Stimulated activated CD4-positive, alpha-beta T cell treated with anti-CD3 and anti-CD28 coated beads, Interleukin-4, amount 100 ng/mL, for 24 hours (primary cell): ENCODE results near the gene SMG9.

Source experiments
- DNase-seq: peaks from one replicate; pipeline ENCODE4 v3.0.0-alpha.2; 2020

Gene SMG9

GRCh38 chr19:43754503-43755255 is at the start of gene SMG9:
Gene SMG9 (minus strand): TSS chr19:43754962. CDS start chr19:43750741, 4,221 bp downstream.
- DNase-seq, result peak; percentile 98

- DNase-seq, result no peak
Measured at GRCh38 chr19:43804432-43804831, 49.7 kb upstream of the SMG9 start.

- DNase-seq, result no peak
Measured at GRCh38 chr19:43802216-43802951, 47.6 kb upstream of the SMG9 start, which contains the start of gene LYPD5. Gene LYPD5 (minus strand): TSS chr19:43802447. CDS start chr19:43802380, 67 bp downstream.

- no peak for DNase-seq
Measured at GRCh38 chr19:43799502-43800142, 44.9 kb upstream of the SMG9 start.

- peak; percentile 73 for DNase-seq
Measured at GRCh38 chr19:43798546-43799409, 44.0 kb upstream of the SMG9 start.

- no peak for DNase-seq
Measured at GRCh38 chr19:43798026-43798545, 43.3 kb upstream of the SMG9 start.

GRCh38 chr19:43797556-43797955 is 42.8 kb upstream of the SMG9 start:
- DNase-seq, result no peak

GRCh38 chr19:43797118-43797517 is 42.4 kb upstream of the SMG9 start:
- no peak for DNase-seq

- no peak for DNase-seq
Measured at GRCh38 chr19:43790587-43790986, 35.8 kb upstream of the SMG9 start.

GRCh38 chr19:43789029-43789428 is 34.3 kb upstream of the SMG9 start:
- no peak for DNase-seq

GRCh38 chr19:43786665-43787064 is 31.9 kb upstream of the SMG9 start:
- no peak for DNase-seq

- peak; percentile 64 for DNase-seq
Measured at GRCh38 chr19:43784981-43785808, 30.4 kb upstream of the SMG9 start.

GRCh38 chr19:43784241-43784980 is 29.6 kb upstream of the SMG9 start:
- peak; percentile 75 for DNase-seq

- no peak for DNase-seq
Measured at GRCh38 chr19:43783636-43784035, 28.9 kb upstream of the SMG9 start.

- DNase-seq, result no peak
Measured at GRCh38 chr19:43782689-43783231, 28.0 kb upstream of the SMG9 start.

- no peak for DNase-seq
Measured at GRCh38 chr19:43782311-43782660, 27.5 kb upstream of the SMG9 start.

- peak; percentile 51 for DNase-seq
Measured at GRCh38 chr19:43781630-43782310, 27.0 kb upstream of the SMG9 start.

GRCh38 chr19:43780706-43781525 is 26.2 kb upstream of the SMG9 start, which contains the start of gene KCNN4:
Gene KCNN4 (minus strand): TSS chr19:43780973. CDS start chr19:43780861, 112 bp downstream.
- peak; percentile 80 for DNase-seq

- no peak for DNase-seq
Measured at GRCh38 chr19:43779820-43780219, 25.1 kb upstream of the SMG9 start.
